HG02884 (cell line): ENCODE results near the gene ZBTB20.

Experiments
- ATAC-seq: cut with Tn5 transposase; IDR thresholded peaks from one replicate; pipeline ENCODE4 v1.9.1; 2021; ENCODE audit warnings: mild to moderate bottlenecking, moderate library complexity; ENCODE audit not compliant: unreplicated experiment

The ZBTB20 gene

DNA sequence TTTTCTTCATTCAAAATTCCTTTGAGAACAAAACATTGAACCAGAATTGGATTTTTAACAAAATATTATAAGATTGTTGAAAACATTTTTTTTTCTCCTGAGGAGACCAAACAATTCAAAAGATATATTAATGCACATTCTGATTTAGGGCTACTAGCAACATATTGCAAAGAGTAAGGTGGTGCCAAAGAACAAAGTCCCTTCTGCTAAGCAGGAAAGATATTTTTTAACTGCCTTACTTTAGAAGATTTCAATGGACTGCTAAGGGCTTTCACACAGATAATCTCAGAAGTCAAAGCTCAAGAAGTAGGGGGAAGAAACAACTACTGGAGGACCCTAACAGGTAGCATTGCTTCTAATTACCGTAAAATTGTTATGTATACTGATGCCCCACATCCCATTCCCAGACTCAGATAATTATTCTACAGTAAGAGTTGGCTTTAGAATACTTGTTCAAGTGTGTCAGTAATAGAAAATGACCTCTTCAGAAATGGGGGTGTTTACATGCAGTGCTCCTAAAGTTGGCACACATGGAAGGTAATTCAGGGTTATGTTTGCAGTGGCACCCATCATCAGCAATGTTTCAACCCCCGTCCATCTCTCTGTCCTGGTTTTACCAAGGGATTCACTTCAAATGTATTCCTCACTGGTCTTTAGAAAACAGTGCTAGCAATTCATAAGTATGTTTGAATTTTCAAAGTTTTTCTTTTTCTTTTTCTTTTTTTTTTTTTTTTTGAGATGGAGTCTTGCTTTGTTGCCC is 354.7 kb downstream of the ZBTB20 start:
- ATAC-seq: no peak

DNA sequence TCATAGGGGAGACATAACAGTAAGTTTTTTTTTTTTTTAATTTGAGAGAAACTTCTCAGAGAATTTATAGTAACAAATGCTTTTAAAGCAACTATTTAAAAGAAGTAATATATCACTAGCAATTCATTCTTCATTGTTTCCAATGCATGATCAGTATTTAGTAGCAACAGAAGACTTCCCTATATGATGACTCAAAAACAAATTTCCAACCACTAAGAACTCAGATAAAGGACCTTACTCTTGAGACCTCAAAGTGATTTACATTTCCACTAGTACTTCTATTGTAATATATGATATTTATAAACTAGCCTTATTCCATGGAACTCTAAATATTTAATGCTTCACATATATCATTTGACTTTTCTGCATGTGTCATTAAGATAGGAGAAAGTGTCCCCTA is 356.3 kb downstream of the ZBTB20 start:
- no peak for ATAC-seq

DNA sequence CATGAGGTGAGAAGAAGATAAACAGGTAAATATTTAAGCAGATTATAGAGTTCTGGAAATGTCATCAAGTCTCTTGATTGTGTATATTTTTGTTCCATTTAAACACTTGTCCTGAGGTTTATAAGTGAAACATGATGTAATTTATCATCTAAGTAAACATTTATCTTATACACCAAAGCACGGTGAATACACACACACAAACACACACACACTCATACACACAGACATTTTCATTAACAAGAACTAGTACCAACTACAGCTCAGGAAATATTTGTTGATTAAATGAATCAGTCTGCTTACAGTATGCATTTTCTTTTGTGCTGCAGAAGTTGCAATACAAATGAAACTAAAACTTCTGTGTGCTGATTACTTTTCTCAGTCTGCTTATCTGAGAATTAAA is 357.3 kb downstream of the ZBTB20 start:
- no peak for ATAC-seq

DNA sequence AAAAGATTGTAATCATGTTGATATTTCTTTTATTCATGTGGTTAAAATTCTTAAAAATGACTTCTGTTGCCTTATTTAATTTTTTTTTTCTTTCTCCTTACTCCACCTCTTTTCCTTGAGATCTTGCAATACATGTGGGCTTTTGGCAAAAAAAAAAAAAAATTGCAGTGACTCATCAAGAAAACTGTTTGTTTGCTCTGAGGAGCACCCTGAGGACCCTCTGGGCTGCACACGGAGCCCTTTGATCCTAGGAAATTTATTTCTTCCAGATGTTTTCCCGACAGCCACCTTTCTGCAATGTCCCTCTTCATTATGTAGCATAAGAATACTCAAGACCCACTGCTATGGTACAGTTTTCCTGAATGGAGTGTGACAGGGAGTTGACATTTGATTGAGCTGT is 371.7 kb downstream of the ZBTB20 start:
- no peak for ATAC-seq

DNA sequence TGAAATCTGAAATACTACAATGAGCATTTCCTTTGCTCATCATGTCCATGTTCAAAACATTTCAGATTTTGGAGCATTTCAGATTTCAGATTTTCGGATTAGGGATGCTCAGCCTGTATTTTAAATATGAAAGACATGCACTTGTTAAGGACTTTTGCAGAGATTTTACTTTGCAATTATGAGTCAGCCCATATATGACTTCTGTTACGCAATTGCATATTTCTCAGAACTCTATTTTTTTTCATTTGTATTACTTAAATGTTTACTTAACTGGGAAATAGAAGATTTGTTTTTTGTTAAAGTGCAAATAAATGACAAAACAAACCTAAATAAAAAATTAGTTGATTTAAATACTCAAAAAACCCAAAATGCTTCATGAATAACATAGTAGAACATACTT is 376.2 kb downstream of the ZBTB20 start:
- no peak for ATAC-seq

DNA sequence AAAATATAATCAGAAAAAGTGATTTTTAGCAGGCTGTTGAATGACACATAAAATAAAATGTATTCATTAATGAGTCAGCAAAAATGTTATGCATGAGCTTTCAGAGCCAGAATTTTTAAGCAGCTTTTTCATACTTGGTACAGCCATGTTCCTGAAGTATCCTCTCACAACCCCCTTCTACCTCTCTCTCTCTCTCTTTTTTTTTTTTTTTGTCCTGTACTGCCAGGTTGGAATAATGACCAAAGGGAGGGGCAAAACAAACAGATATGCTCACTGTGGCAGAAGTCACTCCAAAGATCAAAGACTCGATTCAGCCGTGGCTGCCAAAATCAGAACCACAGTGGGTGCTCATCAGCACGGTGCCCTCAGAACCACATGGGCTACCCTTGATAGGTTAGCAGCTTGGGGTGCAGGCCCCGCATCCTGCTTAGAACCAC is 383.0 kb downstream of the ZBTB20 start:
- ATAC-seq: no peak

DNA sequence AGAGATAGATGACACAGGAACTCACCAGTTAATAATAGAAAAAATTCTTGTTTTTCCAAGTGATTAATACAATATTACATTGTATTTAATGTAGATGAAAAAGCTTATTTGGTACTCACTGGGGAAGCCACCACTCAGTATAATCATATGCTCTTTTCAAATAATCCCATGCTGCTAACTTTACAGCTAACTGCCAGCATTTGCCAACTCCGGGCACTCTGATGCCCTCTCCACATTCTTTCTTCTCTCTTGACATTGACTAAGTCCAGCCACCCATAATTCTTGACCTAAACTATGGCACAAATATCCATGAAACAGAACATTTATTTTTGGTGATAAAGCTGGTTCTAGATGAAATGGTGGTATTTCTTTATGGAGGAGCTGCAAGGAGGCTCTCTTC is 384.9 kb downstream of the ZBTB20 start:
- ATAC-seq: no peak

DNA sequence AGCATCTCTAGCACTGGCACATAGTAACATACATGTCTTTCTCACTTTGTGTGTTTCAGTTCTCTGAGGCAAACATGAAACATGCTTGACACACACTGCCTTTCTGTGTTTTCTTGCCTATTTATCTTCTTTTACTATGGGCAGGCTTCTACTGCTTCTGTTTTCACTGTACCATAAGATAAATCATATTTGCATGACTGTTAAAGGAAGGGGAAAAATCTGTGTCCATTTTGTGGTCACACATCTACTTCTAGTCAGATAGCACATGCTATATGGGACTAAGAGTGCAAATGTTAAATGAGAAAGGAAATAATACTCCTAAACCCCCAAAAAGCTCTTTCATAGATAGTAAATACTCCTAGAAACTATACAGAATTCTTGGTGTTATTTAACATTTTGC is 386.4 kb downstream of the ZBTB20 start:
- no peak for ATAC-seq

DNA sequence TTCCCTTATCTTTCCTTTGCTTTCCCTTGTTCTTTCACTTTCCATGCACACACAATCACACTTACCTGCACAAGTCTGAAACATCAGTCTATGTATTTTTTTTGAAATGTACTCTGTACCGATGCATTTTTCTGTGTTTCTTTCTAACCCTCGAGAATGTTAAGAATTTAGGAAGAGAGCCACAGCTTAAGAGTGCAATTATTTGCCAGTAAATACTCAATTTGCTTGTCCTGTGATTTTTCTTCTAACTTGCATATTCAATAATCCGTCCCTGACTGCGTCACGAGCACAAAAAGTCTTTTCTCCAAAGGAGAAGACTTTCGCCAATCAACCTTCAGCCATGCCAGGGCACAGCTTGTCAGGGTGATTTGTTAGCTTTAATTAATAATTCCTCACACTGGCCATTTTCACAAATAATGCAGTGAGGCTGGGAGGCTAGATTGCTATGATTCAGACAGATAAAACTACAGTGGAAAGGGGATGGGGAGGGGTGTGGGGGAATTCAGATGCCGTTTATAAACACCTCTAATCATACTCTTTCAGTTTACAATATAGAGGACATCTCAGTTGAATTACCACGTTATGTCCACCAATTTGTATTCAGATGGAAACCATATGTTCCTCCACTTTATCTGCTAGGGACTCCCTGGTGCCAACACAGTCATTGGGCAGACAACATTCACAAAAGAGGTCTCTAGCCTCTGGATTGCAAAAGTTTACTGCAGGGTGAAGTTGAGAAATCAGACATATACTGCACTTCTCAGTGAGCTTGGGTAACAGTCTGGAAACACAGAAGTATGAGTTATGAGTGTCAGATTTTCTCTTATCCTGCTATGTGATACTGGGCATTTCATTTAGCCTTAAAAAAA is 388.0 kb downstream of the ZBTB20 start:
- no peak for ATAC-seq

DNA sequence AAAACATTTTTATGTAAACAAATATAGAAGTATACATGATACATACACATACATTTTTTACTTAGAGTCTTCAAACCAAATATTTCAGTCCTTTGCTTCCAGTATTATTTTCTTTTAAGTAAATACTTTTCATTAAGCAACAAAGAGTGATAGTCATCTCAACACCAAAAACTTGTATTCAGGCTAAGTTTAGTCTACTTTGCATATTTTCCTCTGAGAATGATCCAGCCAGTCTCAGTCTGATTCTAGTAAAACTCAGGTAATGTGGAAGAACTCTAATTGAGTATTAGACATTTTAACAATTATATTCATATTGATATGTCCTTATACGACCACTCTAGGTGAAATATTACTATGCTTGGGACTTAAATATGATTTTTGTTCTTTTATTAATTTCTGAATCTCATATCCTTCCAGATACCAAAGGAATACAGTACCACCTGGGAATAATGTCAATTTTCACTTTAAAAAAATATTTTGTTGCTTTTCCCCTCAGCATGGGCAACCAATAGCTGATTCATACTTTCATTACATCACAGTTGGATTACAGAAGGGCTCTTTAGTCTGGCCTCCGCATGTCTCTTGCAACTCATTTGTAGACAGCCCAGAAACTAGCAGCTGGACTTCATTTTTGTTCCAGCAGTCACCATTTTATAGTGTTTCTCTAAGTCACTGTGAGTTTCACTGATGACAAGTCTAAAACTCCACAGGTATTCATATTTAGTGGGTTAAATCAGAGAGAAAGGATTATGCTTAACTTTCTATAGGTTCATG is 390.4 kb downstream of the ZBTB20 start:
- peak; percentile 82 for ATAC-seq

DNA sequence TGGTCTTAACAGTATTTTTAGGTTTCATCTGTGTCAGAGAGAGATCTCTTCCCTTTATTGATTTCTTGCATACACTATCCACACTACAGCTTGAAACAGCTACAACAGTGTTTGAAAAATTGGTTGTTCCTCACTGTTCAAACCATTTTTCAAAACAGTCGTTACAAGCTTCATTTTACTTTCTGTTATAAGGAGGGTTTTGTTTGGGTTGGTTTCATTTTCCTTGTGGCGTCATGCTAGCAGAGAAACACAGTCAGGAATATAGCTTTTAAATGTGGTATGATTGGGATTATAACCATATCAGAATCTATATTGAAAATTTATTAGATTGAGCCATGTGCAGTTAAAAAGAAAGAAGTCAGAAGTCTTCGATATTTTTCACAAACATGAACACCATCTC is 400.6 kb downstream of the ZBTB20 start:
- peak; percentile 53 for ATAC-seq

DNA sequence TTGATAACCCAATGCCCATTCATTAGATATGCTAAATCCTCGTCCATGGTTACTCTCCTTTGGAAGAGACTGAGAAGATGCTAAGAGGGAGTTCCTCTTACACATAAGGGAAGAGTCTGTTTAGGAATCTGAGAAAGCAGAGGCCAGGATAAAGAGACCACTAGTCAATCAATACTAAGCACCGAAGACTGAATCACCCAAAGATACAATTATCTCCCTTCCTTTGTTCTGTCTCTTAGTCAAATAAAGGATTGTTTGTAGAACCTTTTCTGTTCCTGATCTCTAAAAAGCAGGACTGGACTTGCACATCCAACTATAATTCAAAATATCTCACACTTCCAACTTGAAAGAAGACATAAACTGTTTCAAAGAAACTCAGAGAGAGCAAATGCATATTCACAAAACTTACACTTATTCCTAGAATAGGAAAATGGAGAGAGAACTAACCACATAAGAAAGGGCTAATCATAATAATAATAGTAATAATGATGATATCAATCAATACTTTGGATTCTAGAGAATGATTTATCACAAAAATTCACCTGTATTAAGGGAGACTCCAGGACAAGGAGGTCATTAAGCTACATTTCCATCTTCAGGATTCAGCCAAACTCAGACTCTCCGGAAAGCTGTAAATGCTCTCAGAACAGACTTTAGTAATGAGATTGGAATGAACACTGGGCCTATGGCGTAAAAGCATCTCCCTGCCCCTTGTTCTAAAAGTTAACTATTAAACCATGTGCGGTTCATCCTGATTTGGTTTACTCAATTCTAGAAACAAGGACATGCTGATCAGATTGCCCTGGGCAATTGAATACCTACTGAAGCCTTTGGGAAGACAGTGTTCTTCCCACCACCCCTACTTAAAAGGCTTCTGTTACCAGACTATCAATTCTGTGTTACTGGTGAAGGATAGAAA is 401.5 kb downstream of the ZBTB20 start:
- ATAC-seq: no peak

DNA sequence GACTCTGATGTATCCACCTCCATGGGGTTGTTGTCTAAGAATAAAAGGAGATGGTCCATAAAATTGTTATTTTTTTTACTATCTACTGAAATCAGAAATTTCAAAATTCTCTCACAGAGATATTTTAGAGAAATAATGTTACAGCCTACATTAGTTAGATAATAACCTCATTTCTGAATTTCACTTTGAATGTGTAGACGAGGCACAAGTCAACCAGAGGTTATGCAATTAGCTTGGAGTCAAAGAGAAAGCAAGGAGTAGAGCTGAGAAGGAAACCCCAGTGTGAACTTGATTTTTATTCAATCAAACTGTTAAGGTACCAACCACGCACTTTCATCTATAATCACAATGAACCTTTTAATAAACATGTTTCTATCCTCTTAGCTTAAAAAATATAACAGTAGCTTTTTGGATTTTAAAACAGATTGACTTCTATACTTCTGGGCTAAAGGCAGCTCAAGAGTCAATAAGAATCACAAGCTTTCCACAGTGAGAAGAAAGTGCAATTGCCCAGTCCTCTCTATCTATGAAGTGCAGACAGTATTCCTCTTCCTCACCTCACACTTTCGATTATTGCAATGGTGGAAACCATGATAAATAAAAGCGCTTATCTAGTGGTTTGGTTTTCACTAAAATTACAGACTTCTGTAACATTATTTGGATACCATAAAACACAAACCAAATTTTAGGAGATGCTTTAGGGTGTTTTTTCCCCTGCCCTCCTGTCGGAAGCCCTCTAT is 403.2 kb downstream of the ZBTB20 start:
- ATAC-seq: no peak

DNA sequence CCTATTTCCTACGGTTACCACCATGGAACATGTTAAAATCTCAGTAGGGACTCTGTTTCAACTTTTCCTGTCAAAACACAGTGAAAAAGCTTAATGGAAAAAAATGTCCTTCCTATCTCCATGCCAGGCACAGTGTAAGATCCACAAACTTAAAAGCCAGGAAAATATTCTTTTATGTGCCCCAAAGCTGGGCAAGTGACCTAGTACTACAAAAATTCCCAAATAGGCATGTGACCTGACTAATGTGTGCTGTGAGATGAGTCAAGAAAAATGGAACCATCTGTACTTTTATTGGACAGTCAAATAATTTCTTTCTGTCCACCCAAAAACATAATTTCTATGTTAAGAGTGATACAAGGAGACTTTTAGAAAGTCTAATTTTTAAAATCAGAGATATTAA is 406.0 kb downstream of the ZBTB20 start:
- no peak for ATAC-seq

DNA sequence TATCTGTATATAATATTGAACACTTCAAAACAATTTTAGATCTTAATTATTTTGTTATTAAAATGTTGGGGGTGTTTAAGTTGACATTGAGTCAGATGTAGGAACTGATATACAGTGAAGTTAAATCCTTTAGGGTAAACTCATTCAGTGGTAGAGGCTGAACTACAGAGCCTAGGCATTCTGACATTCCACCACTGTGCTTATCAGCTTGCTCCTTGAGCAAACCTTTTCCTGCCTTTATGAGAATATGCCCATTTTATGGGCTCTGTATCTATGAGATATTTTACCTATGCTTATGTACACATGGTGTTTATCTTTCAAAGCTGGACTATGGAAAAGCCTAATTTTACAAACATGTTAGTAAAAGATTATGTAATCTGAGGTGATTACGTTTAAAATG is 407.5 kb downstream of the ZBTB20 start:
- ATAC-seq: no peak

DNA sequence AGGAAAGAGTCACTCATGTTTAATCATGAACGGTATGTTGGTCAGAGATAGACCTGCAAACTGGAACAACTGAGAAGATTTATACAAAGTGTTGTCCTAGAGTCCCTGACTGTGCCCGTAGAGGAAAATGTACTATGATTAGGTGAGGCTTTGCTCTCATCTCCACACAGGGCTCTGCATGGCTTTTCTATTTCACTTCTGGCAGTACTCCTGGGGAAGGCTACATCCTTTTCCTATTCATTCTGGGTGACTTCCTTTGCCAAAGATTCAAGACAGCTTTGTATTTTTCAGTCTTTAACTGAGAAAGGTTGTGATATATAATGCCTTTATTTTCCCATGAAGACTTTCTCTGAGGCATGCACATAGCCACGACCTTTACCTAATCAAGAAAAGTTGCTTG is 414.7 kb downstream of the ZBTB20 start:
- no peak for ATAC-seq

DNA sequence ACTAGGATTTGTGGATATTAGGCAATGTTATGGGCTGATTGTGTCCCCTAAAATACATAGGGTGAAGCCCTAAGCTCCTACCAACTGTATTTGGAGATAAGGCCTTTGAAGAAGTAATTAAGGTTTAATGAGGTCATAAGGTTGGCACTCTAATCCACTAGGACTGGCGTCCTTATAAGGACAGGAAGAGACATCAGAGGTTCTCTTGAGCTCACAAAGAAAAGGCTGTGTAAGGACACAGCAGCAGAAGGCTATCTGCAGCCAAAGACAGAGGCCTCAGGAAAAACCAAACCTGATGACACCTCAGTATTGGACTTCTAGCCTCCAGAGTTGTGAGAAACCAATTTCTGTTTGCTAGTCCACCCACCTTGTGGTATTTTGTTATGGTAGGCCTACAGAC is 416.7 kb downstream of the ZBTB20 start:
- ATAC-seq: no peak

DNA sequence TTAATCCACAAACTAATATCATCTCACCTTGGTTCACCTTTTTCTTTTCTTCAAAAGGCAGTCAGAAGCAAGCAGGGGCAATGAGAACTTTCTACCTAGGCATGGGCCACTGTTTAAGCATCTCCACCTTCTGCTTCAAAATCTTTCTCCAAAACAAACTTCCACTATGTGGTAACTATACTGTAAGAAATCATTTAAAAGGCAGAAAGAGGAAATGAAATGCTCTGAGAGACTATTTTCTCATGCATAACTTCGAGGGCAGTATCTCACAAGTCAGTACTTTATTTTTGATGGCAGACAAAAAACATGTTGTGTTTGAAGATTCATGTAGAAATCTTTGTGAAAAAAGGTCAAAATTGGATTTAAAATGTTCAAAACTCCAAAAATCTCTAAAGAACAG is 419.7 kb downstream of the ZBTB20 start:
- peak; percentile 68 for ATAC-seq

DNA sequence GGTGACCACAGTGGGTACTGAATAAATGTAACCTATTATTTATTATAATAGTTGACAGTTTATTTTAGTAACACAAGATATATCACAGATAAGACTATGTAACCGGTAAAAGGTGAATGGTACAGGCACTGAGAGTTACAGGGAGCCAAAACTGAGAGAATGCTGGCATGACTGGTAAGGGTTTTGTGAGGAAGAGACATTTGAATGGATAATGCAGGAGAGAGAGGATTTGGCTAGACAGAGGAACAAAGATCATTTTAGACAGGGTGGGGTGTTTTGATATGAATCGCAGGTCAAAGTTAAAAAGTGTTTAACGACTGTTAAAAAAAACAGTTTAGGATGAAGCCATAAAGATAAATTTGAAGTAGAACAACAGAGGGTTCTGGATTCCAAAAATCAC is 421.1 kb downstream of the ZBTB20 start:
- no peak for ATAC-seq

DNA sequence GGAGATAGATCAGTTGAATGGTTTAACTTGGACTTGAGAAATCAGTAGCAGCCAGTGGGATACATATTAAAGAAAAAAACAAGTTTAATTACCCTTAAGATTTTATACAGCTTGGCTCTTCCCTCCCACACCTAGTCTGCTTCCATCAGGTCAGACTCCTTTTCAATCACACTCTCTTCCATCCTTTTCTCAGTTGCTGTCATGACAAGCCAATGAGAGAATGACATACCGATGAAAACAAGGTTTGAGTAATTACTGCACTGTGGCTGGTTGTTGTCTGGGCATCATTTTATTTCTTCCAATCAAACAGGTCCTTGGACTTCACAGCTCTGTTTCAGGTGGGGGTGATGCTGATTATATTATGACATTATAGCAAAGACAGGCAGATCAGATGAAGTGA is 424.6 kb downstream of the ZBTB20 start:
- no peak for ATAC-seq
